Fibroblast of lung (primary cell): ENCODE measurements around the gene GRIN2A.

Experiments used
- CTCF ChIP-seq, 2 donors: IDR thresholded peaks in 1 of 2; conservative IDR thresholded peaks in 1 of 2; 1 replicate in 1 of 2; 2 replicates in 1 of 2; pipeline ENCODE4 v1.5.1; 2011 to 2012; ENCODE audit warnings: low read length in 2 of 2, control low read depth in 1 of 2, inconsistent platforms in 1 of 2, low read depth in 1 of 2, mild to moderate bottlenecking in 1 of 2
- EZH2 ChIP-seq: IDR thresholded peaks from 2 replicates; pipeline ENCODE4 v1.5.1; 2012; ENCODE audit warnings: low read length, control low read depth, mild to moderate bottlenecking; ENCODE audit errors: missing control alignments

GRCh38 chr16:10113248-10113647 lies 69.0 kb downstream of the GRIN2A start:
- no peak for TF ChIP-seq CTCF (conservative IDR thresholded peaks at IDR 0.05 in 1 of 2, IDR thresholded peaks at IDR 0.05 in 1 of 2; ENCODE audit: low read depth in 1 of 2, low read length in 2 of 2)
- no peak for TF ChIP-seq EZH2
